HepG2 (cell line): ENCODE measurements around the gene PPP2R5B. TPM values are rescaled to one million over a fixed set of nuclear protein-coding genes. Genes with fewer than 3 reads are reported as not detected.

Source experiments
- FOXP4 ChIP-seq: sonication (generic); formaldehyde crosslinking; IDR thresholded peaks from 2 replicates; pipeline ENCODE4 v1.4.0; 2020; ENCODE audit warnings: missing genetic modification reagents
- GRHL1 ChIP-seq: sonication (generic); formaldehyde crosslinking; conservative IDR thresholded peaks from 2 replicates; pipeline ENCODE4 v1.8.0; 2022; ENCODE audit warnings: missing genetic modification reagents
- KLF12 ChIP-seq: sonication (generic); formaldehyde crosslinking; IDR thresholded peaks from 2 replicates; pipeline ENCODE4 v1.4.0; 2020; ENCODE audit warnings: missing genetic modification reagents, borderline replicate concordance
- MTA1 ChIP-seq: sonication (generic); formaldehyde crosslinking; IDR thresholded peaks from 2 replicates; pipeline ENCODE4 v1.4.0; 2020; ENCODE audit warnings: missing genetic modification reagents, mild to moderate bottlenecking, borderline replicate concordance
- SMAD9 ChIP-seq: sonication (generic); formaldehyde crosslinking; IDR thresholded peaks from 2 replicates; pipeline ENCODE4 v1.5.1; 2020; ENCODE audit warnings: mild to moderate bottlenecking, missing genetic modification reagents
- TEAD3 ChIP-seq: optimal IDR thresholded peaks from 2 replicates; pipeline ENCODE3; 2016; ENCODE audit warnings: borderline replicate concordance
- TRAFD1 ChIP-seq: sonication (generic); formaldehyde crosslinking; IDR thresholded peaks from 2 replicates; pipeline ENCODE4 v1.5.1; 2020; ENCODE audit warnings: missing genetic modification reagents, mild to moderate bottlenecking, borderline replicate concordance
- U2AF2 ChIP-seq: fragments of 200-400 bp; formaldehyde crosslinking; IDR thresholded peaks from 2 replicates; pipeline ENCODE4 v1.6.1; 2017; ENCODE audit warnings: low read depth, mild to moderate bottlenecking, low read length
- UBTF ChIP-seq: sonication (generic); formaldehyde crosslinking; IDR thresholded peaks from 2 replicates; pipeline ENCODE4 v1.4.0; 2020; ENCODE audit warnings: mild to moderate bottlenecking, missing genetic modification reagents
- ZBTB33 ChIP-seq: sonication (generic); formaldehyde crosslinking; IDR thresholded peaks from 2 replicates; pipeline ENCODE4 v1.4.0; 2020; ENCODE audit warnings: missing genetic modification reagents
- ZNF543 ChIP-seq: sonication (generic); formaldehyde crosslinking; IDR thresholded peaks from 2 replicates; pipeline ENCODE4 v1.4.0; 2020; ENCODE audit warnings: mild to moderate bottlenecking, missing genetic modification reagents
- ZNF576 ChIP-seq: sonication (generic); formaldehyde crosslinking; IDR thresholded peaks from 2 replicates; pipeline ENCODE4 v1.4.0; 2020; ENCODE audit warnings: mild to moderate bottlenecking, missing genetic modification reagents
- ZNF670 ChIP-seq: sonication (generic); formaldehyde crosslinking; IDR thresholded peaks from 2 replicates; pipeline ENCODE4 v1.8.0; 2022; ENCODE audit warnings: mild to moderate bottlenecking, missing genetic modification reagents, borderline replicate concordance
- ZNF672 ChIP-seq: sonication (generic); formaldehyde crosslinking; IDR thresholded peaks from 2 replicates; pipeline ENCODE4 v1.8.1; 2022; ENCODE audit warnings: missing genetic modification reagents
- ZNF768 ChIP-seq: sonication (generic); formaldehyde crosslinking; IDR thresholded peaks from 2 replicates; pipeline ENCODE4 v1.4.0; 2020; ENCODE audit warnings: missing genetic modification reagents
- polyA plus RNA-seq, 8 experiments: library from polyadenylated mRNA; depleted of rRNA in 3 of 8; stranded (reverse) in 7 of 8; unstranded in 1 of 8; fragments of >200 nt; fragmentation: Illumina TruSeq in 4 of 8; extraction: Trizol in 4 of 8; gene quantifications; 2 replicates each; pipeline versions ENCODE4 v1.2.1 to v1.2.3, GENCODE V29; 2011 to 2016; ENCODE audit warnings: low read depth in 4 of 8, missing spikeins in 1 of 8, mixed read lengths in 1 of 8; ENCODE audit not compliant: insufficient read depth in 1 of 8
- total RNA-seq, 5 experiments: library from RNA; depleted of rRNA; stranded (reverse); fragments of >200 nt; fragmentation: Illumina TruSeq; extraction: Trizol; gene quantifications; 2 replicates each; pipeline ENCODE4 v1.2.3, GENCODE V29; 2016; ENCODE audit warnings: low read depth in 1 of 5

Gene PPP2R5B
- total and polyA plus RNA-seq, 2 of the 13 experiments (the other 11 are each of a cell fraction or from before 2014, with no cell fraction given), result 2.3 to 8.3 TPM

GRCh38 chr11:64878494-64879243, 45.8 kb upstream of the PPP2R5B start, which contains the start of gene EHD1 (continued):
- TF ChIP-seq ZNF670, result no peak
- peak; percentile 82 for TF ChIP-seq ZNF543
- no peak for TF ChIP-seq KLF12 (CRISPR knock-in tag)
- no peak for TF ChIP-seq ZBTB33
- peak; percentile 26; the same call in 1 of the 2 replicates for TF ChIP-seq FOXP4 (CRISPR knock-in tag)
- TF ChIP-seq UBTF (CRISPR knock-in tag), result peak; percentile 91
- TF ChIP-seq ZNF576, result no peak; the same call in 1 of the 2 replicates
- no peak for TF ChIP-seq MTA1
- TF ChIP-seq U2AF2, result no peak
- TF ChIP-seq GRHL1 (CRISPR knock-in tag), result no peak
- peak; percentile 30; the same call in 1 of the 2 replicates for TF ChIP-seq SMAD9 (CRISPR knock-in tag)
- TF ChIP-seq ZNF672 (CRISPR knock-in tag), result no peak
- TF ChIP-seq TRAFD1, result no peak
- TF ChIP-seq TEAD3 (CRISPR knock-in tag), result peak; percentile 40
- no peak for TF ChIP-seq ZNF768 (CRISPR knock-in tag)
